Thoracic aorta (tissue), 2 donors: Measurements from ENCODE around the gene FXR2. TPM values are rescaled to one million over a fixed set of nuclear protein-coding genes. Genes with fewer than 3 reads are reported as not detected.

ENCODE experiments used
- ATAC-seq: fragments of 150-250 bp; one replicate; pipeline ENCODE4 v1.8.0; 2017; ENCODE audit warnings: low read depth; ENCODE audit not compliant: insufficient number of reproducible peaks, low FRiP score
- DNase-seq: peaks from one replicate; pipeline ENCODE4 v3.0.0-alpha.2; 2020; ENCODE audit warnings: low spot score
- H3K27ac ChIP-seq, 2 donors: fragments of 200-600 bp; sonication (generic); 1 replicate in 1 of 2; 2 replicates in 1 of 2; pipeline ENCODE4 v1.5.1; 2016; ENCODE audit warnings: mild to moderate bottlenecking in 2 of 2, moderate library complexity in 2 of 2
- H3K27me3 ChIP-seq: fragments of 200-600 bp; sonication (generic); replicated peaks from 2 replicates; pipeline ENCODE4 v1.6.0; 2016; ENCODE audit warnings: mild to moderate bottlenecking; ENCODE audit not compliant: insufficient read depth
- H3K36me3 ChIP-seq: fragments of 200-600 bp; sonication (generic); one replicate; pipeline ENCODE4 v1.5.1; 2016
- H3K4me1 ChIP-seq, 2 donors: fragments of 200-600 bp; sonication (generic); 1 replicate in 1 of 2; 2 replicates in 1 of 2; pipeline versions ENCODE4 v1.5.1 to v1.6.0; 2016; ENCODE audit warnings: low read depth in 2 of 2, mild to moderate bottlenecking in 1 of 2; ENCODE audit not compliant: control insufficient read depth in 1 of 2
- H3K4me3 ChIP-seq: fragments of 200-600 bp; sonication (generic); 2 replicates; pipeline ENCODE4 v1.5.1; 2016; ENCODE audit warnings: mild to moderate bottlenecking
- H3K9me3 ChIP-seq: fragments of 200-600 bp; sonication (generic); 2 replicates; pipeline ENCODE4 v1.5.1; 2016
- total RNA-seq, 2 donors: library from RNA; depleted of rRNA; stranded (reverse); fragments of >200 nt; gene quantifications; one replicate each; pipeline versions ENCODE4 v1.1.0 to v1.2.3, GENCODE V29; 2016
- TF ChIP-seq, protein P1 (sequence below): fragments of 200-600 bp; sonication (generic); IDR thresholded peaks from one replicate; pipeline ENCODE4 v1.5.1; 2019; ENCODE audit warnings: antibody characterized with exemption

FXR2 gene
- total RNA-seq, 2 donors from 2014 or later, result 42.8 to 53.9 TPM

DNA sequence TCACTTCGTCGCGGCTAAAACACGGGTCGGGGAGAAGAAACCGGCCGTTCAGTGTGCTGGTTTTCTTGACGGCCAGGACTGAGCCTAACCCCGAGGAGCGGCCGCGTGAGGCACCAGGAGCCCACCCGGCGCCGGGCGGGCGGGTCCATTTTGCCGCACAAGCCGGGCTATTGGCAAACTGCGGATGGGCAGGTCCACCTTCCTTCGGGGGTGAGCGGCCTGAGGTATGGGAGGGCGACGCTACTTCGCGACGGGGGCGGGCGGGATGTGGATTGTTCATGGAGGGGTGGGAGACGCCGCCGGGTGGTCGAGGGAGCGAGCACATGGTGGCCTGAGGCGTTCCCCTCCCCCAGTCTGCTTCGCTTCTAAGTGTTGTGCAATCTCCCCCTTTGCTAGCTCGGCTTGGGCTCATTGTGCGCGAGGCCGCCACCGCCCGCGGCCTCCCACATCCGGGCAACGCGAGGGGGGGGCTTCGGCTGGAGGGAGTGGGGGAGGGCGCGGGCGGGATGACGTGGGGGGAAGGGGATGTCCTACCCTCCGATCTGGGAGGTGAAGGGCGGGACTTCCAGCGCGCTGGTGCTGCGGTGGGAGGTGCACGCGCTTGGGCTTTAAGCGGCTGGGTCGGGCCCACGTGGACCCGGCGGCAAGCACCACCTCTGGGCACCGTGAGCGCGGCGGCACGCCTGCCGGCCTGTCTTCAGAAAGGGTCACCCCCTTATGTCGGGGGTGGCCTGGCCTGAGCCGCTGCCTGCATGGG is 41.2 kb downstream of the FXR2 start:
- Histone ChIP-seq H3K4me3 (peak overlapping the region; percentile 97), H3K36me3 (peaks cover 62% of the 10 kb centered on the region), H3K4me1 (peaks cover 17 to 23% of the 10 kb centered on the region in 2 donors), H3K9me3 (no peaks in the 10 kb centered on the region), H3K27me3 (no peaks in the 10 kb centered on the region), H3K27ac (peak overlapping the region; percentile 99 to 100)
- DNase-seq, result peak; percentile 76
- TF ChIP-seq, protein P1, sequence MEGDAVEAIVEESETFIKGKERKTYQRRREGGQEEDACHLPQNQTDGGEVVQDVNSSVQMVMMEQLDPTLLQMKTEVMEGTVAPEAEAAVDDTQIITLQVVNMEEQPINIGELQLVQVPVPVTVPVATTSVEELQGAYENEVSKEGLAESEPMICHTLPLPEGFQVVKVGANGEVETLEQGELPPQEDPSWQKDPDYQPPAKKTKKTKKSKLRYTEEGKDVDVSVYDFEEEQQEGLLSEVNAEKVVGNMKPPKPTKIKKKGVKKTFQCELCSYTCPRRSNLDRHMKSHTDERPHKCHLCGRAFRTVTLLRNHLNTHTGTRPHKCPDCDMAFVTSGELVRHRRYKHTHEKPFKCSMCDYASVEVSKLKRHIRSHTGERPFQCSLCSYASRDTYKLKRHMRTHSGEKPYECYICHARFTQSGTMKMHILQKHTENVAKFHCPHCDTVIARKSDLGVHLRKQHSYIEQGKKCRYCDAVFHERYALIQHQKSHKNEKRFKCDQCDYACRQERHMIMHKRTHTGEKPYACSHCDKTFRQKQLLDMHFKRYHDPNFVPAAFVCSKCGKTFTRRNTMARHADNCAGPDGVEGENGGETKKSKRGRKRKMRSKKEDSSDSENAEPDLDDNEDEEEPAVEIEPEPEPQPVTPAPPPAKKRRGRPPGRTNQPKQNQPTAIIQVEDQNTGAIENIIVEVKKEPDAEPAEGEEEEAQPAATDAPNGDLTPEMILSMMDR, result no peak
- ATAC-seq, result peak; percentile 44

DNA sequence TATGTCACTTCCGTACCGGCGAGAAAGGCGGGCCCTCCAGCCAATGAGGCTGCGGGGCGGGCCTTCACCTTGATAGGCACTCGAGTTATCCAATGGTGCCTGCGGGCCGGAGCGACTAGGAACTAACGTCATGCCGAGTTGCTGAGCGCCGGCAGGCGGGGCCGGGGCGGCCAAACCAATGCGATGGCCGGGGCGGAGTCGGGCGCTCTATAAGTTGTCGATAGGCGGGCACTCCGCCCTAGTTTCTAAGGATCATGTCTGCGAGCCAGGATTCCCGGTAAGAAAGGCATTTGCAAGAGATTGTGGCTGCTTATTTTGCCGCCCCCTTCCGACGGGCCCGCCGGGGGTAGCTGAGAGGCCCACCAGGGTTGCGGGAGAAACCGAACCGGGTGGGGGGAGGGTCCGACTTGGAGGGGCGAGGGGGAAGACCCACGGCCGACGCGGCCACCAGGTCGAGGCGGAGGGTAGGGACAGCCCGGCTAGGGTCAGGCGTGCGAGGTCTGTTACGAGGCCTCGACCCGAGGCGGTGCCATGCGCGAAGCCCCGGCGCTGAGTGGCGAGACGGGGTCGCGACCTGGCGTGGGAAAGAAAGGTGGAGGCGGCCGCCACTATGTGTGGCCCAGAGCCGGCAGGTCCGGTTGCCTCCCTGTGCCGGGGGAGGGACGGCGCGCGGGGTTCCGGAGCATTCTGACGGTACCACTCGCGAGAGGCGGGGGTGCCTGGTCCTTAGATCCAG is 41.9 kb downstream of the FXR2 start:
- Histone ChIP-seq H3K4me3 (peak overlapping the region; percentile 97), H3K9me3 (no peaks in the 10 kb centered on the region), H3K36me3 (peaks cover 54% of the 10 kb centered on the region), H3K27me3 (no peaks in the 10 kb centered on the region), H3K4me1 (peaks cover 16 to 22% of the 10 kb centered on the region in 2 donors), H3K27ac (peak overlapping the region; percentile 99 to 100)
- ATAC-seq (peak; percentile 91), DNase-seq (peak; percentile 96)
- TF ChIP-seq, protein P1, result no peak

DNA sequence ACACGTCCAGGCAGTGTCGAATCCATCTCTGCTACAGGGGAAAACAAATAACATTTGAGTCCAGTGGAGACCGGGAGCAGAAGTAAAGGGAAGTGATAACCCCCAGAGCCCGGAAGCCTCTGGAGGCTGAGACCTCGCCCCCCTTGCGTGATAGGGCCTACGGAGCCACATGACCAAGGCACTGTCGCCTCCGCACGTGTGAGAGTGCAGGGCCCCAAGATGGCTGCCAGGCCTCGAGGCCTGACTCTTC is 42.4 kb downstream of the FXR2 start:
- H3K9me3 ChIP-seq, result no peaks in the 10 kb centered on the region
- TF ChIP-seq, protein P1, result no peak
- DNase-seq, result no peak
- peak overlapping the region; percentile 86 to 87 for H3K27ac ChIP-seq
- peaks cover 54% of the 10 kb centered on the region for H3K36me3 ChIP-seq
- H3K4me3 ChIP-seq, result peak overlapping the region; percentile 66
- no peaks in the 10 kb centered on the region for H3K27me3 ChIP-seq
- no peak for ATAC-seq
- H3K4me1 ChIP-seq, result peaks cover 16 to 22% of the 10 kb centered on the region in 2 donors

DNA sequence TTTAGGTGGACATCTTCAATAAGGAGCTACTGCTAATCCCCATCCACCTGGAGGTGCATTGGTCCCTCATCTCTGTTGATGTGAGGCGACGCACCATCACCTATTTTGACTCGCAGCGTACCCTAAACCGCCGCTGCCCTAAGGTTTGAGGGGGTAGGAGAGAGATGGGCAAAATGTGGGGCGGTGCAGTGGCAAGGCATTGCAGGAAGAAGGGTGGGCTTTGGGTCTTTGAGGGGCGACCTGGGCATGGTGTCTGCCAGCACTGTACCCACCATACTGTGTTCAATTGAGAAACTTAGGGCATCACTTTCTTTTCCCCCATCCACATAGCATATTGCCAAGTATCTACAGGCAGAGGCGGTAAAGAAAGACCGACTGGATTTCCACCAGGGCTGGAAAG is 44.3 kb downstream of the FXR2 start:
- H3K4me3 ChIP-seq, result no peak overlapping the region
- no peak for ATAC-seq

DNA sequence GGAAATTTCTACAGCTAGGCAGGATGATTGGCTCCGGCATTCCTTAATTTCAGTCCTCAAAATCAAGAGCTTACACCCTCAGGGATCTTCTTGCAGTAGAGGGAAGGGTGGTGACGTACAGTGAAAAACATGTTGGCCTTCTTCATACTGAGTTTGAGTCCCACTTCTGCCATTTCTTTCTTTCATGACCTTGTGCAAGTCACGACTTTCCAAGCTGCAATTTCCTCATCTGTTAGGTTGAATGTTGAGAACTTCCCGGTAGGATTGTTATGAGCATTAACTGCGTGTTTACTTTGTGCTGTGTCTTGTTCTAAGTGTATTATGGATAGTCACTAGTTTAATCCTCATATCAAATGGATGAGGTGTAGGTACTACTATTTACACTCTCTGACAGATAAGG is 45.1 kb downstream of the FXR2 start:
- H3K9me3 ChIP-seq, result no peaks in the 10 kb centered on the region
- H3K4me1 ChIP-seq, result peaks cover 7% of the 10 kb centered on the region in 2 donors
- H3K4me3 ChIP-seq, result no peak overlapping the region
- no peaks in the 10 kb centered on the region for H3K27me3 ChIP-seq
- ATAC-seq (no peak), DNase-seq (no peak)
- H3K36me3 ChIP-seq, result peaks cover 45% of the 10 kb centered on the region
- TF ChIP-seq, protein P1, result no peak
- no peak overlapping the region for H3K27ac ChIP-seq

More for the DNA sequence above, 44.3 kb downstream of the FXR2 start:
- Histone ChIP-seq H3K36me3 (peaks cover 47% of the 10 kb centered on the region), H3K4me1 (peaks cover 15% of the 10 kb centered on the region in 2 donors), H3K27me3 (no peaks in the 10 kb centered on the region), H3K27ac (no peak overlapping the region), H3K9me3 (no peaks in the 10 kb centered on the region)
- TF ChIP-seq, protein P1, result no peak
- no peak for DNase-seq
